ENCODE data around the gene ITLN2.
"Not testable (repeated sequence)": the region's sequence is repeated elsewhere in the genome, so short reads cannot be mapped to it uniquely, and the experiment has no call there.

Gene ITLN2

DNA sequence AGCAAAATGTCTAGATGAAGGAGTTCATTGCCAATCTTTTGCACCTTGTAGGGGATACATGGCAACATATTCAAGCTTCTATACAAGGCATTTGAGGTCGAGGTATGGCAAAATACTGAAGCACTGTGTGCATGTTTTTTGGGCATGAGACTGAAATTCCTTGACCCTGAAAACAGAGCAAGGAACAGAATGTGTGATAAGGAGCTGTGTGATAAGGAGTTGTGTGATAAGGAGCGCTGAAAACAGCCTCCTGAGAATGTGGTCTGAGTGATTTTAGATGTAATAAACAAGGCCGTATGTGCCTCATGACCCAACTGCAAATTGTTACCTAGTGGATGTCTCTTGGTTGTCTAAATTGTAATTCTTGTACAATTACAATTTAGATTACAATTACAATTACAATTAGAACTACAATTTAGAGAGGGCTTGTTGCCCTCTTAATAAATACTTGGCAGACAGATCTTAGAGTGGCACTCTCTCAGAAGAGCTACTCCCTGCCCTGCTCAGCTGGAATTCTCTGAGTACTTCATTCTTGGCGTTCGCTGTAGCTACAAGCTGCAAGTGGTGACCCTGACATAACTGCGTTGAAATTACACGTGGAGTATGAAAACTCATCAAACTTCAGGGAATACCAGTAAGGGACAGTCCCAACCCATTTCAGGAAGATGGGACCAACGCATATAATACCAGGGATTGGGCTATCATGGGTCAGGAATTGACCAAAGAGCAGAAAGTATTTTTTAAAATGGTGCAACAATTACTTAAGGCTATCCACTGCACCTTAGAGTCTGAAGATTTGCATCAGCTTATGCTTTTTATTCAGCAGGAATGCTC is 49.6 kb downstream of the ITLN2 start:
- no peak for DNase-seq

DNA sequence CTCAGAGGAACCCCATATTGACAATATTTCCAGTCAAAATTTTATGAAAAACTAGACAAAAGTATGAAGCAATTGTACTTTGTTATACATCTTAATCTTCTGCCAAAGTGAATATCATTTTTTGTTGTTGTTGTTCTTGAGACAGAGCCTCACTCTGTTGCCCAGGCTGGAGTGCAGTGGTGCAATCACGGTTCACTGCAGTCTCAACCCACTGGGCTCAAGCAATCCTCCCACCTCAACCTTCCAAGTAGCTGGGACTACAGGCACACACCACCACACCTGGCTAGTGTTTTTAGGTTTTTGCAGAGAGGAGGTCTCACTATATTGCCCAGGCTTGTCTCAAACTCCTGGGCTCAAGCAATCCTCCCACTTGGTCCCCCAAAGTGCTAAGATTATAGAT is 52.4 kb downstream of the ITLN2 start:
- DNase-seq: not testable (repeated sequence)

DNA sequence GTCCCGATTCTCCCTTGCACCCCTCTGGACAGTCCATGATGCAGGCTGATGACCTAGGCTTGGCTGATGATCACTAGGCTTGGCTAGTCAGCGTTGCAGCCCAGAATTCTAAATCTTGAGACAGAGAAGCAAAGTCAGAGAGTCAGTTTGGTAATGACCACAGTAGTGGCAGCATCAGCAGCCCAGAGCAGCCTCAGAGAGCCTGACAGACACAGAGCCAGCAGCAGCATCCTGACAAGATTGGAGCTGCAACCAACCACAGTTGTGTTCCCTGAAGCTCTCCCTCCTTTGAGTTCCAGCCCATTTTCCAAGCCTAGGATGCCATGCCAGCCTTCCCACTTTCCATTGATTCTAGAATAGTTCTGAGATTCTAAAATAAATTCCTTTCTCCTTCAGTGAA is 52.8 kb downstream of the ITLN2 start:
- no peak for DNase-seq

DNA sequence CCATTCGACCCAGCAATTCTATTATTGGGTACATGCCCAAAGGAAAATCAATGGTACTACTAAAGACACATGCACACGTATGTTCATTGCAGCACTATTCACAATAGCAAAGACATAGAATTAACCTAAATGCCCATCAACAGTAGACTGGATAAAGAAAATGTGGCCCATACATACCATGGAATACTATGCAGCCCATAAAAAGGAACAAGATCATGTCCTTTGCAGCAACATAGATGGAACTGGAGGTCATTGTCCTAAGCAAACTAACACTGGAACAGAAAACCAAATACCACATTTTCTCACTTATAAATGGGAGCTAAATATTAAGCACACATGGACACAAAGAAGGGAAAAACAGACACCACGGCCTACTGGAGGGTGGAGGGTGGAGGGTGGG is 53.9 kb downstream of the ITLN2 start:
- DNase-seq: not testable (repeated sequence)

All from activated naive CD4-positive, alpha-beta T cell treated with anti-CD3 and anti-CD28 coated beads, Interleukin-2, amount 50 U/mL, for 16 hours (primary cell).